ENCODE results near the gene KRT86.

The KRT86 gene

GRCh38 chr12:52315721-52316120 is 41.3 kb downstream of the KRT86 start:
- peak; percentile 72 for TF ChIP-seq RAD21 (IDR thresholded peaks at IDR 0.05; ENCODE audit: low read depth)

- TF ChIP-seq, protein P1, sequence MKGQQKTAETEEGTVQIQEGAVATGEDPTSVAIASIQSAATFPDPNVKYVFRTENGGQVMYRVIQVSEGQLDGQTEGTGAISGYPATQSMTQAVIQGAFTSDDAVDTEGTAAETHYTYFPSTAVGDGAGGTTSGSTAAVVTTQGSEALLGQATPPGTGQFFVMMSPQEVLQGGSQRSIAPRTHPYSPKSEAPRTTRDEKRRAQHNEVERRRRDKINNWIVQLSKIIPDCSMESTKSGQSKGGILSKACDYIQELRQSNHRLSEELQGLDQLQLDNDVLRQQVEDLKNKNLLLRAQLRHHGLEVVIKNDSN (IDR thresholded peaks at IDR 0.05) = no peak
- no peak for TF ChIP-seq REST (IDR thresholded peaks at IDR 0.05; ENCODE audit: low read depth)
- TF ChIP-seq CREB1 (IDR thresholded peaks at IDR 0.05; ENCODE audit: low read depth) = no peak
- TF ChIP-seq, protein P2, sequence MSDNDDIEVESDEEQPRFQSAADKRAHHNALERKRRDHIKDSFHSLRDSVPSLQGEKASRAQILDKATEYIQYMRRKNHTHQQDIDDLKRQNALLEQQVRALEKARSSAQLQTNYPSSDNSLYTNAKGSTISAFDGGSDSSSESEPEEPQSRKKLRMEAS (IDR thresholded peaks at IDR 0.05) = no peak
- no peak for TF ChIP-seq CEBPB (IDR thresholded peaks at IDR 0.05)
- TF ChIP-seq FOXM1 (IDR thresholded peaks at IDR 0.05; ENCODE audit: borderline replicate concordance, low read depth) = no peak
- no peak for TF ChIP-seq YY1 (IDR thresholded peaks at IDR 0.05; ENCODE audit: low read depth)
- no peak for TF ChIP-seq TEAD4 (IDR thresholded peaks at IDR 0.05)
- no peak for TF ChIP-seq RAD21 (IDR thresholded peaks at IDR 0.05; ENCODE audit: low read depth)
- TF ChIP-seq TAF1 (IDR thresholded peaks at IDR 0.05; ENCODE audit: low read depth) = no peak
Observed at GRCh38 chr12:52316290-52316689, 41.8 kb downstream of the KRT86 start.

DNA sequence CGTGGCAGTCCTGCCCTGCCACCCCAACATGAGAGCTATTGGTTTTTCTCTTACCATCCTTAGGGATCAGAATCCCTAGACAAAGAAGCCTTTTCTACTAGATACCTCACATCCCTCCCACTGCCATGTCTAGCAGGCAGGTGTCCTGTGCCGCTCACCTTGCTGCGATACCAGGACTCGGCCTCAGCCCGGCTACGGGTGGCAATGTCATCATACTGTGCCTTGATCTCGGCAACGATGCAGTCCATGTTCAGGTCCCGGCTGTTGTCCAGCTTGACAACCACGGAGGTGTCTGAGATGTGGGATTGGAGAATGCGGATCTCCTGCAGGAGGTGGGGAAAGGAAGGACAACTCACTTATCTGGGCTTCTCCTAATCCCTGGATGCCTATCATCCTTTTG is 42.3 kb downstream of the KRT86 start:
- no peak for TF ChIP-seq YY1 (IDR thresholded peaks at IDR 0.05; ENCODE audit: low read depth)
- no peak for TF ChIP-seq RAD21 (IDR thresholded peaks at IDR 0.05; ENCODE audit: low read depth)
- no peak for TF ChIP-seq ZBTB7A (IDR thresholded peaks at IDR 0.05; ENCODE audit: low read depth)
- TF ChIP-seq TEAD4 (IDR thresholded peaks at IDR 0.05) = no peak
- no peak for TF ChIP-seq FOXM1 (IDR thresholded peaks at IDR 0.05; ENCODE audit: borderline replicate concordance, low read depth)
- no peak for TF ChIP-seq EP300 (IDR thresholded peaks at IDR 0.05; ENCODE audit: borderline replicate concordance)

DNA sequence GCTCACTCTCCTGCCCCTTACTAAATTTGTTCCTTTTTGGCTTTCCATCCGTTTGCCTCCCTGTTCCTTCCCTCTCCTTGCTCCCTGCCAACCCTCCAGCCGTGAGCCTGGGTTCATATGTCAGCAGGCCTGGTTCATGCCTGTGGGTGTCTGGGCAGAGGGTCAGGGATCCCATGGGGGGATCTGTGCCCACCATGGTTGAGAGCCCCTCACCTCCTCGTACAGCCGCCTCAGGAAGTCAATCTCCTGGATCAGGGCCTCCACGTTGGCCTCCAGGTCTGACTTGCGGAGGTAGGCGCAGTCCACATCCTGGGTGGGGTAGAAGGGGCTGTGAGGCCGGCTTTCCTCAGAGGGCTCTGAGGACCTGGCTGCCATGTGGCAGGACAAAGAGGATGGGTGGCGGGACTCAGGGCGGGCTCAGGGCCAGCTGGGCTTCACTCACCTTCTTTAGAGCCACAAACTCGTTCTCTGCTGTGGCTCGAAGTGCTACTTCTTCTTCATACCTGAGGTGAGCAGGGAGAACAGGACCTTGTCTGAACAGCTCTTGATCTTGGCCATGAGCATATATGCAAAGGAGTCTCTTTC is 43.1 kb downstream of the KRT86 start:
- TF ChIP-seq TEAD4 (IDR thresholded peaks at IDR 0.05) = no peak
- TF ChIP-seq TAF1 (IDR thresholded peaks at IDR 0.05; ENCODE audit: low read depth) = no peak
- TF ChIP-seq EGR1 (IDR thresholded peaks at IDR 0.05) = no peak
- no peak for TF ChIP-seq RAD21 (IDR thresholded peaks at IDR 0.05; ENCODE audit: low read depth)
- TF ChIP-seq TCF12 (IDR thresholded peaks at IDR 0.05; ENCODE audit: low read depth) = no peak
- no peak for TF ChIP-seq REST (IDR thresholded peaks at IDR 0.05; ENCODE audit: low read depth)
- TF ChIP-seq FOXM1 (IDR thresholded peaks at IDR 0.05; ENCODE audit: borderline replicate concordance, low read depth) = no peak
- no peak for TF ChIP-seq CREB1 (IDR thresholded peaks at IDR 0.05; ENCODE audit: low read depth)
- TF ChIP-seq ZBTB7A (IDR thresholded peaks at IDR 0.05; ENCODE audit: low read depth) = no peak
- no peak for TF ChIP-seq EP300 (IDR thresholded peaks at IDR 0.05; ENCODE audit: borderline replicate concordance)
- TF ChIP-seq, protein P2 (IDR thresholded peaks at IDR 0.05) = no peak
- no peak for TF ChIP-seq CEBPB (IDR thresholded peaks at IDR 0.05)
- TF ChIP-seq, protein P1 (IDR thresholded peaks at IDR 0.05) = no peak
- no peak for TF ChIP-seq NFIC (IDR thresholded peaks at IDR 0.05)
- no peak for TF ChIP-seq YY1 (IDR thresholded peaks at IDR 0.05; ENCODE audit: low read depth)

- TF ChIP-seq ZBTB7A (IDR thresholded peaks at IDR 0.05; ENCODE audit: low read depth) = no peak
- TF ChIP-seq CEBPB (IDR thresholded peaks at IDR 0.05) = no peak
- TF ChIP-seq, protein P1 (IDR thresholded peaks at IDR 0.05) = no peak
- TF ChIP-seq, protein P2 (IDR thresholded peaks at IDR 0.05) = no peak
- no peak for TF ChIP-seq TAF1 (IDR thresholded peaks at IDR 0.05; ENCODE audit: low read depth)
- no peak for TF ChIP-seq YY1 (IDR thresholded peaks at IDR 0.05; ENCODE audit: low read depth)
- TF ChIP-seq RAD21 (IDR thresholded peaks at IDR 0.05; ENCODE audit: low read depth) = no peak
- no peak for TF ChIP-seq EP300 (IDR thresholded peaks at IDR 0.05; ENCODE audit: borderline replicate concordance)
- no peak for TF ChIP-seq TCF12 (IDR thresholded peaks at IDR 0.05; ENCODE audit: low read depth)
- no peak for TF ChIP-seq NFIC (IDR thresholded peaks at IDR 0.05)
- TF ChIP-seq TEAD4 (IDR thresholded peaks at IDR 0.05) = no peak
Observed at GRCh38 chr12:52318241-52318990, 44.0 kb downstream of the KRT86 start.
